ENCODE results near the gene ACSL5. TPM values are rescaled to one million over a fixed set of nuclear protein-coding genes. Genes with fewer than 3 reads are reported as not detected.
"Not testable (repeated sequence)": the region's sequence is repeated elsewhere in the genome, so short reads cannot be mapped to it uniquely, and the experiment has no call there.

The ACSL5 gene
- polyA plus RNA-seq, 5 donors = 13.1 to 14.6 (median 13.9) TPM

GRCh38 chr10:112402917-112403316, 29.0 kb downstream of the ACSL5 start:
- DNase-seq = no peak

DNA sequence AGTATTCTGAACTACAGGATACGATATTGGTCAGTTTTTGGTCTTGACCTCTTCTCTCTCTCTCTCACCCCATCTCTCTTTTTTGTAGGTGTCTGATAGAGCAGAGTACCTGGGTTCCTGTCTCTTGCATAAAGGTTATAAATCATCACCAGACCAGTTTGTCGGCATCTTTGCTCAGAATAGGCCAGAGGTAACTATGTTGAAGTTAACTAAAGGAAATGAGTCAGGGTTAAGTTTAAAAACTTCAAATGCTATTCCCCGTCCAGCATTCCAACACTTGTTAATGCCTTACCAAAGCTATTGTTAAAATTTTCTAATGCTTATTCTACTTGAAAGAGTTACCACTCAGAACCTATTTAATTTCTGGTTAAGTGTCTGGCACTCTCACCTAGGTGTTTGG, 30.7 kb downstream of the ACSL5 start:
- no peak for DNase-seq

DNA sequence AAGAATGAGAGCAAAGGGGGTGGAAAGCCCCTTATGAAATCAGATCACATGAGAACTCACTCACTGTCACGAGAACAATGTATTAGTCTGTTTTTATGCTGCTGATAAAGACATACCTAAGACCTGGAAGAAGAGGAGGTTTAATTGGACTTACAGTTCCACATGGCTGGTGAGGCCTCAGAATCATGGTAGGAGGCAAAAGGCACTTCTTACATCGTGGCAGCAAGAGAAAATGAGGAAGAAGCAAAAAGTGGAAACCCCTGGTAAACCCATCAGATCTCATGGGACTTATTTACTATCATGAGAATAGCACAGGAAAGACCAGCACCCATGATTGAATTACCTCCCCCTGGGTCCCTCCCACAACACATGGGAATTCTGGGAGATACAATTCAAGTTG, 32.9 kb downstream of the ACSL5 start:
- DNase-seq = not testable (repeated sequence)

- DNase-seq = no peak
These were observed 33.8 kb downstream of the ACSL5 start for GRCh38 chr10:112407696-112408095.

DNA sequence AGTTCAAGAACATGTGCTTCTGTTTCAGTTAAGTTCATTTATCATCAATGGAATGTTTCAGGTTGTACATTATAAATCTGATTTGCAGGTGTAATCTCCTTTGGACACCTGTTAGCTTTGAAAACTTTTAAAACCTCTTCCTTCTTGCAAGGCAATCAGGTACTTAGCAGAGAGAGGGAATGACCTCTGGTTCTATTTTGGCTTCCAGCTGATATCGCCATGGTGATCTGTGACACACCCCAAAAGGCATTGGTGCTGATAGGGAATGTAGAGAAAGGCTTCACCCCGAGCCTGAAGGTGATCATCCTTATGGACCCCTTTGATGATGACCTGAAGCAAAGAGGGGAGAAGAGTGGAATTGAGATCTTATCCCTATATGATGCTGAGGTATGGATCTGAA, 35.4 kb downstream of the ACSL5 start:
- no peak for DNase-seq

GRCh38 chr10:112409755-112410154, 35.8 kb downstream of the ACSL5 start:
- DNase-seq = no peak

- no peak for DNase-seq
These were observed 38.8 kb downstream of the ACSL5 start for GRCh38 chr10:112412696-112413095.

GRCh38 chr10:112421731-112422130, 47.8 kb downstream of the ACSL5 start:
- DNase-seq = no peak

- no peak for DNase-seq
These were observed 50.7 kb downstream of the ACSL5 start for GRCh38 chr10:112424651-112425050.

GRCh38 chr10:112426111-112426510, 52.2 kb downstream of the ACSL5 start:
- no peak for DNase-seq

GRCh38 chr10:112429147-112429546, 55.2 kb downstream of the ACSL5 start:
- DNase-seq = no peak

- DNase-seq = no peak
These were observed 55.8 kb downstream of the ACSL5 start for GRCh38 chr10:112429654-112430230.

- no peak for DNase-seq
These were observed 59.2 kb downstream of the ACSL5 start for GRCh38 chr10:112433136-112433535.

DNA sequence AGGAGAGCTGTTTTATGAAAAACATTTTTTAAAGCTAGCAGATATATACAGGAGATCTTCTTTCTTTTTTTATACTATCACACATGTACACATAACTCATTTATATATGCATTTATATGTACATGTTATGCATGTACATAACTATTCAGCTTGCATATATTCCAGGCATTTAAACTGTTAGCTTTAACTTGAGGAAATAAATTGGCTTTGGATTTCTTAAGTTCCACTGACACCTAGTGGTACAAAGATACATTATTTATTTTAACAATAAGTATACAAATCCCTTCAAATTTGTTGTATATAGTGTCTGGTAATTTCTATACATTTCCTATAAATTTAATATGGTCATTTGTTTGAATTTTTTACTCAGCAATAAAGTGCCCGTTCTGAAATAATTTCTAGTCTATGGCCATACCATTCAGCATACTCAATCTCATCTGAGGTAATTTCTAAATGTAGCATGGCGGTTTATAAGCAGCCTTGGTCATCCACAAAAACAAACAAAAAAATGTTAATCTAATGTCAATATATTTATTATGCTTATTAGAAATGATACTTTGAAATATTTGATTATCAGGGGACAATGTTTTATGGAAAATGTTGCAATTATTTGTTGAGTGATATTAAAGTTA, 61.2 kb downstream of the ACSL5 start:
- DNase-seq = no peak

GRCh38 chr10:112438356-112438755, 64.4 kb downstream of the ACSL5 start:
- DNase-seq = no peak

GRCh38 chr10:112441520-112441919, 67.6 kb downstream of the ACSL5 start:
- no peak for DNase-seq

DNA sequence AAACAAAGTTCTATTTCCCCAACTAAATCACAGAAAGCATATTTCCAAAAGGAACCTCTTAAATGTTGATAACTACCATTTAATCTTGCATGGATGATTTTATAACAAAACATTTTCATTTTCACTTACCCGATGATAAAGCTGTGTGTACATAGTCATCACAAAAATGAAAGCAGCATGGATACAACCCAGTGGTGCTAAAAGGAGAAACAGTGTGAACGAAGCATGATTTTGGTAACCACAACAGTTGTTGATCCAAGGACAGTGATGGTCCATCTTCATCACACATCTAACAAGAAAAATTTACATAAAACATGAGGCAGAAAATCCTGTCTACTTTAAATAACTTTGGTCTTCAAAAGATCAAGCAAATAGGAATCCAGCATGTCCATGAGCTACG, 68.1 kb downstream of the ACSL5 start:
- DNase-seq = no peak

DNA sequence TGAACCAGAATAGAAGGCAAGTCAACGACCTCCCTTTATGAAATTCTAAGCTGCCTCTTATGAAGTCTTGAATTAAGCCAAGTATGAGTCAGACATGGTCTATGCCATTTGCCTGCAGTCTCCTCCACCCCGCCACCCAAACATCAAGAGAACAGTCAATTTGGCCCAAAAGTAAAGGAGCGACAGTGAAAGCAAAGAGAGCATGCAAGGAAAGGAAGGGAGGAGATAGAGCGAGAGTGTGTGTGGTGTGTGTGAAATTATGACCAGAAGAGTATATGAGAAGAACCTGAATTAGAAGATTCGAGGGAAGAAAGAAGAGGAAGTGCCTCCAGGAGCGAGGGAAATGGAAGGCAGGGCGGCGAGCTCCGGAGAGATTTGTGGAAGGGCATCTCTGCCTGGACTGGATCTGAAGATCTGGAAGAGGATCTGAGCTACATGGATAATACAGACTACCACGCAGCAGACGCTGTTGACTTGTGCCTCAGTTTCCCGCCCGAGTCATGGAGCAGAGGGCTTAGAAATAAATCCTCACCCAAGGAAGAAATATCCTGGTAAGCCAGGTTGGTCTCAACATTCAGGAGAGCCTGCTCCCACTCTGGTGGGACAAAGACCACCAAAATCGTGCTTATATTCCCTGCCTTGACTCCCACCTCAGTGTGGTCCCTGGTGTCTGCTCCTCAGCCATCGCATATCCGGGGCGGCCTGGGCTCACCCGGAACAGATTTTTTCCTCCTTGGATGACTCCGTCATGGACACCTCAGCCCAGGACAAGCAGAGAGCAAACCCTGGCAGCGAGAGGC, 72.3 kb downstream of the ACSL5 start:
- DNase-seq = no peak

GRCh38 chr10:112446855-112447619, 73.1 kb downstream of the ACSL5 start, which contains the start of the genes VTI1A and ZDHHC6:
Gene VTI1A, plus strand, starts transcription at chr10:112447215. Its CDS starts 159 bp downstream, at chr10:112447374.
Gene ZDHHC6, minus strand, starts transcription at chr10:112446914. Its CDS starts 1,478 bp downstream, at chr10:112445436.
- peak; percentile 85 for DNase-seq

- DNase-seq = no peak
These were observed 73.7 kb downstream of the ACSL5 start for GRCh38 chr10:112447620-112447928.

GRCh38 chr10:112448888-112449287, 75.0 kb downstream of the ACSL5 start:
- no peak for DNase-seq
